Esophagus (tissue), 2 donors: ENCODE results near the gene MAP1B. TPM values are rescaled to one million over a fixed set of nuclear protein-coding genes. Genes with fewer than 3 reads are reported as not detected.

ENCODE experiments used
- H3K27ac ChIP-seq, 2 donors: one replicate each; pipeline ENCODE4 v1.5.1; 2013; ENCODE audit warnings: low read depth in 2 of 2, mild to moderate bottlenecking in 2 of 2, inconsistent platforms in 1 of 2, low read length in 1 of 2, moderate library complexity in 1 of 2
- H3K27me3 ChIP-seq, 2 donors: one replicate each; pipeline ENCODE4 v1.6.1; 2013; ENCODE audit warnings: low read length in 2 of 2, control low read depth in 1 of 2, mild to moderate bottlenecking in 1 of 2; ENCODE audit not compliant: insufficient read depth in 2 of 2, control insufficient read depth in 1 of 2
- H3K36me3 ChIP-seq, 2 donors: one replicate each; pipeline ENCODE4 v1.6.1; 2013; ENCODE audit warnings: low read length in 1 of 2; ENCODE audit not compliant: control insufficient read depth in 2 of 2, insufficient read depth in 2 of 2
- H3K4me1 ChIP-seq, 2 donors: one replicate each; pipeline ENCODE4 v1.6.1; 2013; ENCODE audit warnings: low read length in 1 of 2; ENCODE audit not compliant: control insufficient read depth in 2 of 2, insufficient read depth in 2 of 2
- H3K4me3 ChIP-seq, 2 donors: one replicate each; pipeline ENCODE4 v1.5.1; 2013; ENCODE audit warnings: low read length in 2 of 2, mild to moderate bottlenecking in 2 of 2, low read depth in 1 of 2, moderate library complexity in 1 of 2
- H3K9me3 ChIP-seq, 2 donors: one replicate each; pipeline ENCODE4 v1.6.1; 2013; ENCODE audit warnings: mild to moderate bottlenecking in 2 of 2, low read depth in 1 of 2, low read length in 1 of 2, moderate library complexity in 1 of 2; ENCODE audit not compliant: control insufficient read depth in 2 of 2, insufficient read depth in 1 of 2
- WGBS, 2 donors: extraction: QIAGEN DNeasy Blood & Tissue Kit; methylation state at CpG; one replicate each; pipeline ENCODE4 v1.1.7; 2013; 5-methylcytosine and 5-hydroxymethylcytosine counted together
- polyA plus RNA-seq, 2 donors: library from polyadenylated mRNA; stranded (reverse); fragments of 200-250 nt; gene quantifications; one replicate each; pipeline ENCODE4 v1.2.3, GENCODE V29; 2013
- donor health status: healthy with polysubstance abuse.
- donor health status: Bipolar disorder and iron deficiency.

Gene MAP1B
- polyA plus RNA-seq, 2 donors: 1.8 to 2.5 TPM

DNA sequence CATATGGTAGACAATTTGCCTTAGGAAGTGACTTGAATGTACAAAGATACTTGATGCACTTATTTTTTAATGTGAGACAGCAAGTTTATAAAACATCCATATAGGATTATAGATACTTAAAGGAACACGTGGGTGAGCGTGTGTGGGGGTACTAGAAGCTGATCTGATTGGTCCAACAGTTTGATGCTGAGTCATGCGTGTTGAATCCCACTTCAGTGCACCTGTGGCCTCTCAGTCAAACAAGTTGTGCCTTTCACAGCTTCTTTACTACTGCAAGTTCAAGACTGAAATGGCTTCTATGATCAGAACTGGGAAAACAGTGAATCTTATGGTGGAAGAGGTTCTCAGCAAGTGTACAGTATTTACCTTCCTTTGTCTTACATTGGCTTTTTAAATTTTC, 98.9 kb downstream of the MAP1B start:
- H3K9me3 ChIP-seq: no peaks in the 10 kb centered on the region
- WGBS, 2 donors: 84 to 87% methylated on average over 3 of the region's 3 CpGs

DNA sequence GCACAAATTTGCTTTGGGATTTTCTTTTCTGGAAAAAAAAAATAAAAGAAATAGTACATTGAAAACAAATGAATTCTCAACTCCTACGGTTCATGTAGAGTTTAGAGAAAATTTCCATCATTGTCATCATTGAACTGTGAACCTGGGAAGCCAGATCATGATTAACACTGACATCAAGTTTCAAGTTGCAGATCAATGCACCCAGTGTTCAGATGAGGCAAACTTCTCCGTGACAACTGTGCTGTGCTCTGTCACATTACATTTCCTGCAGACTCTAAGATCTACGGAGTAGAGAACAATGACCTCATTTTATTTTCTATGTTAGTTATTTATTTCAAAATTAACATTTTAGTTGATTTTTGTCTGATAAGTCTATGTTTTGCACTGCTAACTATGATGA, 99.7 kb downstream of the MAP1B start:
- H3K27me3 ChIP-seq: no peaks in the 10 kb centered on the region
- 84 to 91% methylated on average over 3 of the region's 3 CpGs for WGBS, 2 donors
- peaks cover 2% of the 10 kb centered on the region in 2 donors for H3K4me1 ChIP-seq
- no peaks in the 10 kb centered on the region for H3K36me3 ChIP-seq
- H3K4me3 ChIP-seq: no peak overlapping the region
- no peaks in the 10 kb centered on the region for H3K9me3 ChIP-seq
- H3K27ac ChIP-seq: no peak overlapping the region

More for the DNA sequence above, 98.9 kb downstream of the MAP1B start:
- no peaks in the 10 kb centered on the region for H3K27me3 ChIP-seq
- no peak overlapping the region for H3K27ac ChIP-seq
- H3K36me3 ChIP-seq: no peaks in the 10 kb centered on the region
- H3K4me1 ChIP-seq: peaks cover 2% of the 10 kb centered on the region in 2 donors
- H3K4me3 ChIP-seq: no peak overlapping the region

DNA sequence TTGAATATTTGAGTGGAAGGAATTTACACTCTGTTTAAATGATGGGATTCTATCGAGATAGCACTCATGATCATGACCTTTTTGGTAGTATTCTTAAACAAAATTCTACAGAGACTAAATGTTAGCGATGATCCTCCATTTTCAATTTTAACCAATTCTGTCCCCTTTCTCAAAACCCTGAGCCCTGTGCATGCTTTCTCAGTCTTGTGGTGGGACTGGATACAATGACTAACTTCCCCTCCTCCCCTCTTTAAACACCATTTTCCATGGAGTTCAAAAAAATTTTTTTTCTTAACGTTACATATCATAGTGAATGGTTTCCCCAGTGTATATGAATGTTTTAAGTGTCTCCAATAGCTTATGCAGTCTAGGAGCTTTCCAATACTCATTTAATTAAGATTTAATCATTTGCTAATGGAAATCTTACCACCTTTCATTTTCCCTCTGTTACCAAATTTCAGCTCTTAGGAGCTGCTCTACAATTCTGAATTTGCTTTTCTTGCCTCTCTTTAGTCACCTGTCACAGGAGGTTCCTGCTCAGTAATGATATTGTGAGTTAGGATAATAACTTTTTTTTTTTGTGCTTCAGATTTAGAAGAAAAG, 101.2 kb downstream of the MAP1B start:
- no peak overlapping the region for H3K4me3 ChIP-seq
- 93 to 96% methylated on average over 3 of the region's 3 CpGs for WGBS, 2 donors
- no peaks in the 10 kb centered on the region for H3K36me3 ChIP-seq
- no peaks in the 10 kb centered on the region for H3K27me3 ChIP-seq
- H3K4me1 ChIP-seq: peaks cover 2% of the 10 kb centered on the region in 2 donors
- no peak overlapping the region for H3K27ac ChIP-seq
- H3K9me3 ChIP-seq: no peaks in the 10 kb centered on the region

DNA sequence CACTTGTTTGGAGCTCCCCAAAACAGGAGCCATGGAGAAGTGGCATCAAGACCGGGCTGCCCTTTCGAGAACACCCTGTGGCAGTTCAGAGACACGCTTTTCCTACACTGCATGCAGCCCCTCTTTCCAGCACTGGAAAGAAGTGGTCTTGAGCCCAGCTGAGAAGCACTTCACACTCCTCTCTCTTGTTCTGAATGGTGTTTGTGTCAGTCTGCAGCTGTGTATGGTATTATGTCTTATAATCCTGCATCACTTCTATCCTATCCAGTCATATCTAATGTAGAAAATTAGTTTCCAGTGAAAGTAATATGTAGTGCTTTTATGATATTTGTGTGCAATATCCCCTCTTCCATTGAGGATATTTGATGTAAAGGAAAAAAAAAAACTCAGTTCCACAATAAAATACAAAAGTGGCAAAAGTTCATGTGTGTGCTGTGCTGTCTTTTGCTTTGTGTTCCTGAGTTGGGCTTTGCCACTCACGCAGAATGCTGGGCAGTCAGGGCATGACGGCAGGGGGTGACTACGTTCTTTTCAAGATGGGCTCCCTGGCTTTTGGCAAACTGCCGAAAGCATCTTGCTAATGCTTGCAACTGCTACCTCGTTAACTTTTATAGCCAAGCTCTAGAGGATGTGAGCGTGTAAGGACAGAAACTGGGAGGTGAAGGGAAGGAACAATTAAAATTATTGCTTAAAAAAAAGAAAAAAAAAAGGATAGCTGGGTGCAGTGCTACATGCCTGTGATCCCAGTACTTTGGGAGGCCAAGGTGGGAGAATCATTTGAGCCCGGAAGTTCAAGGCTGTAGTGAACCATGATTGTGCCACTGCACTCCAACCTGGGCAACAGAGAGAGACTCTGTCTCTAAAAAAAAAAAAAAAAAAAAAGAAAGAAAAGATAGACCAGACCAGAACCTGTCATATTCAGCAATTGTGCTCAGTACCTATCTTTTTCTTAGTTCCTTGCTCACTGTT, 102.2 kb downstream of the MAP1B start:
- Histone ChIP-seq H3K4me3 (no peak overlapping the region), H3K4me1 (peaks cover 2% of the 10 kb centered on the region in 2 donors), H3K27me3 (no peaks in the 10 kb centered on the region), H3K36me3 (no peaks in the 10 kb centered on the region), H3K27ac (no peak overlapping the region), H3K9me3 (no peaks in the 10 kb centered on the region)
- 72 to 83% methylated on average over 10 of the region's 10 CpGs for WGBS, 2 donors

DNA sequence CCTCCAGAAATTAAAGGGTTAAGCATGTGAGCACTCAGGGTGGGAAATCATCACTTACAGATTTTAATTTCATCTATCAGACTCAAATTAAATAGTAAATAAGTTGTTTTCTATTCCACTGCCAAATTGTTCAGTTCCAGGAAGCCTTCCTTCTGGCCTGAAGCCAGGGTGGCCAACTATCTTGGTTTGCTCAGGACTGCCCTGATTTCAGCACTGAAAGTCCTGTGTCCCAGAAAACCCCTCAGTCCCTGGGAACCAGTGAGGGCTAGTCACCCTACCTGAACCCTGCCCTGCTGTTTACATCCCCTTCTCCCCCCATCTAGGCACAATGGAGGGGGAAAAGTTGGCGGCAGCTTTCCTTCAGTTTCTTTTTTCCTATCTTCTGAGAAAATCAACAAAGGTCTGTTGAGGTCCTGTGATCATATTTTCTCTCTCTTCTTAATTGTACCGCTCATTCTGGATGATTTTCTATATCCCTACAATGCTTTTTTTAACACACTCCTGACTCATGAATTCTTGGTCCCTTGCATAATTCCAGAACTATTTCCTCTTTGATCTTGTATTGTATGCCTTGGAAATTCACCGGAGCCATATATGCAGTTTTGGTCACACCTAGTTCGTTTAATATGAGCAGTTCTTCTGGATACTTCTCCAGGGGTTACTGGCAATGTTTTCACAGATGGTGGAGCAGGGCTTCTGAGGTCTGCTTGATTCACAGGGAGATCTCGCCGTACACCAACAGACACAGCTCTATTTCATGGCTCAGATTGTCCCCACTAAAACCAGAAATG, 103.8 kb downstream of the MAP1B start:
- Histone ChIP-seq H3K36me3 (no peaks in the 10 kb centered on the region), H3K27me3 (no peaks in the 10 kb centered on the region), H3K9me3 (no peaks in the 10 kb centered on the region), H3K4me1 (peaks cover 2% of the 10 kb centered on the region in 2 donors), H3K4me3 (no peak overlapping the region), H3K27ac (peak overlapping the region; percentile 3 to 65)
- WGBS, 2 donors: 52 to 69% methylated on average over 6 of the region's 6 CpGs

DNA sequence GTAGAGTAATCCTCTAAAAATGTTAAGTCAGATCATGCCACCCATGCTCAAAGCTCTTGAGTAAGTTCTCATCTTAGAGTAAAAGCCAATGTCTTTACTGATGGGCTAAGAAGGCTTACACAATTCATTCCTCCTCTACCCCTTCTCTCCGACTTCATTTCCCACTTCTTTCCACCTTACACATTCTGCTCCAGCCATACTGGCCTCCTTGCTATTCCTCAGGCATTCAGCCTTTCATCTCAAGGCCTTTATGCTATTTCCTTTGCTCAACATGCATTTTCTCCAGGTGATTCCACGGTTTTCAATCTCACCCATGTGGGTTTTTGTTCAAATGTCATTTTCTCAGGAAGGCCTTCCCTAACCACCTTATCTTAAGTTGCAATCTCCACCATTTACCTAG, 104.9 kb downstream of the MAP1B start:
- H3K4me1 ChIP-seq: peaks cover 2% of the 10 kb centered on the region in 2 donors
- H3K4me3 ChIP-seq: no peak overlapping the region
- no peaks in the 10 kb centered on the region for H3K9me3 ChIP-seq
- peaks cover 0 to under 1% of the 10 kb centered on the region in 2 donors for H3K36me3 ChIP-seq
- H3K27me3 ChIP-seq: no peaks in the 10 kb centered on the region
- WGBS, 2 donors: 94 to 97% methylated on average over 2 of the region's 2 CpGs
- H3K27ac ChIP-seq: no peak overlapping the region

DNA sequence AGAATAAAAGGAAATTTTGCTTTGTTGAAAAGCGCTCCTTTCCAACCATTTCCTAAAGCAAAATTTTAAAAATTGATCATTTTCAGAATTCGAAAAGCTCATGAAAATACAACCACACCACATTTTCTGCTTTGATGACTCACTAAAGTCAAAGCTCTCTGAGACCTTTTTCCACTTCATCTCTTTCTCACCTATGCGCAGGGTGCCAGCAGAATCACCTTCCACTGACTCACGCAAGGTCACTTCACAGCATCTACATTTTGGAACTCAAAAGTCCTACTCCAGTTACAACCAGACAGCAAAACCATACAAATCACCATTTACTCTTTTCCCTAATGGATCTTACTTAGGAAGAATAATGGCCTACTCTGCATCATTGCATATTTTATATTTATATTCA, 106.2 kb downstream of the MAP1B start:
- Histone ChIP-seq H3K27me3 (no peaks in the 10 kb centered on the region), H3K9me3 (no peaks in the 10 kb centered on the region), H3K36me3 (peaks cover 3 to 4% of the 10 kb centered on the region in 2 donors), H3K4me1 (peaks cover 2% of the 10 kb centered on the region in 2 donors), H3K27ac (no peak overlapping the region), H3K4me3 (no peak overlapping the region)
- 95 to 97% methylated on average over 4 of the region's 4 CpGs for WGBS, 2 donors

DNA sequence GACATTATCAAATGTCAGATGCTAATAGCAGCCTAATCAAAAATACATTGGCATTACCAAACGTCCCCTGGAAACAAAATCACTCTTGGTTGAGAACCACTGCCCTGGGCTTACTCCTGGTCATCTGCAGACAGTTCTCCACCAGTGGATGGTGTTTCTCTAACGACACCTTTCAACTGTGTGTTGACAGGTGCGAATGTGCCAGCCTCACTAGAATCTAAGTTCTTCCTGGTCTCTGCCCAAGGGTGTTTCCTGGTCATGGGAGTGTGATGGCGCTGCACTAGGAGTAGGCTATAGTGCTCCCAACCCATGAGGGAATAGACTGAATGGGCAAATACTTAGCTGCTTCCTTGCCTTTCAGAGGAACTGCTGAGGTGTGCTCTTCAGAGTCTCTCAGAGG, 106.9 kb downstream of the MAP1B start:
- H3K27ac ChIP-seq: no peak overlapping the region
- 88% methylated on average over 4 of the region's 4 CpGs for WGBS, 2 donors
- H3K4me3 ChIP-seq: no peak overlapping the region
- peaks cover 7 to 8% of the 10 kb centered on the region in 2 donors for H3K36me3 ChIP-seq
- no peaks in the 10 kb centered on the region for H3K27me3 ChIP-seq
- peaks cover 2% of the 10 kb centered on the region in 2 donors for H3K4me1 ChIP-seq
- no peaks in the 10 kb centered on the region for H3K9me3 ChIP-seq

DNA sequence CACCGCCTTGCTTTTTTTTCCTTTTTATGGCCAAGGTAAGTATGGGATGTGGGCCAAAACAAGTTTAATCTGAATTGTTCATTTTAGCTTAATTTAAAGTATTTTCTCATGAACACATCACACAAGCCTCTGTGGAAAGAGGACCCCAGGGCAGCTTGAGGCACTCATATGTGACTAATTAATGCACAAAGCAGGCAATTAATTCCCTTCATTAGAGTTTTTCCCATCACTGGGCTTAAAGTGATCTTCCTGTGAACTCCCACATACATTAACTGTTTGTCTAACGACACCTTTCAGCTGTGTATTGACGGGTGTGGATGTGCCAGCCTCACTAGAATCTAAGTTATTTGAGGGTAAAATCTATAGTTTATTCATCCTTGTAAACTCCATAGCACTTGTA, 109.5 kb downstream of the MAP1B start:
- Histone ChIP-seq H3K27me3 (no peaks in the 10 kb centered on the region), H3K4me1 (no peaks in the 10 kb centered on the region), H3K27ac (no peak overlapping the region), H3K4me3 (no peak overlapping the region), H3K36me3 (peaks cover 18 to 19% of the 10 kb centered on the region in 2 donors), H3K9me3 (no peaks in the 10 kb centered on the region)
- 96 to 97% methylated on average over 3 of the region's 3 CpGs for WGBS, 2 donors
